ENCODE measurements around the gene IRX4. TPM values are rescaled to one million over a fixed set of nuclear protein-coding genes. Genes with fewer than 3 reads are reported as not detected.

IRX4 gene
- total and polyA plus RNA-seq, 2 donors, result 0.07 TPM; not detected in 1

DNA sequence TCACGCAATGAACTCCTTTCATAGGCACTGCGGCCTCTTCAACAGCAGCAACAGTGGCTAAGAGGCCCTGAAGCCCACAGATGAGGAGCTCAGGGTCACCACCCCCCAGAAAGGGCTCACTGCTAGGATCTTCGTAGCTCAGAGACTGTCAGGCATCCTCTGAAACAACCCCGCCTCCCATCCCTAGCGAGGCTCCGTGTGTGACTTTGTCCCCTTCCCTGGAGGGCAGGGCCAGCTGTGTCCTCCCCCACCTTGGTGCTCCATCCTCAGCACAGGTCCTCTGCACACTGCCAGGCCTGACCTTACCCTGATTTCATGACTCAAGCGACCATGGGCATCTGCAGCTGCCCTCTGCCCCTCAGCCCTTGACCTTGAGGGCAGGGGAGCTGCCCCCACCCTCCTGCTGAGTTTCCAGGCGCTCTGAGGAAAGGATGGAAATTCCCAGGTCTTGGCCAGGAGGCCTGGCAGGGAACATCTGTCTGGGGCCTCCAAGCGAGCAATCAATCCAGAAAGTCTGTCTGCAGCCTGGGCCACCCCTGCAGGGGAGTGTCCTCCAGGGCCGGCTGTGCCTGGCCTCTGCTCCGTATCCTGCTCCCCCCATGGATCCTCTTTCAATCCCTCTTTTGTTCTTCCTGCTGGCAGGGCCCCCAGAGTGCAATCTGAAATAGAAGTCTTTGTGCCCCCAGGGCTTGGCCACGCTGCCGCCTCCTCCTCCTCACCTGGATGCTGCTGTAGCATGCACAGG, 6.8 kb upstream of the IRX4 start:
- H3K36me3 ChIP-seq (ENCODE audit: control insufficient read depth in 2 of 2, insufficient read depth in 2 of 2, low read length in 1 of 2), result no peaks in the 10 kb centered on the region
- no peaks in the 10 kb centered on the region for H3K9me3 ChIP-seq (ENCODE audit: control insufficient read depth in 2 of 2, insufficient read depth in 1 of 2, low read length in 1 of 2)
- H3K4me1 ChIP-seq (ENCODE audit: control insufficient read depth in 2 of 2, insufficient read depth in 2 of 2, low read length in 2 of 2), result no peaks in the 10 kb centered on the region
- H3K4me3 ChIP-seq (ENCODE audit: low read length in 2 of 2), result no peak overlapping the region
- H3K27me3 ChIP-seq (ENCODE audit: control insufficient read depth in 2 of 2, insufficient read depth in 1 of 2, low read length in 1 of 2), result peaks cover 50 to 71% of the 10 kb centered on the region in 2 donors
- no peak overlapping the region for H3K27ac ChIP-seq (ENCODE audit: low read depth in 1 of 2, low read length in 1 of 2)
- 75% methylated on average over 13 of the region's 13 CpGs for WGBS
- DNase-seq (ENCODE audit: low read depth in 6 of 9, low spot score in 9 of 9), result no peak

DNA sequence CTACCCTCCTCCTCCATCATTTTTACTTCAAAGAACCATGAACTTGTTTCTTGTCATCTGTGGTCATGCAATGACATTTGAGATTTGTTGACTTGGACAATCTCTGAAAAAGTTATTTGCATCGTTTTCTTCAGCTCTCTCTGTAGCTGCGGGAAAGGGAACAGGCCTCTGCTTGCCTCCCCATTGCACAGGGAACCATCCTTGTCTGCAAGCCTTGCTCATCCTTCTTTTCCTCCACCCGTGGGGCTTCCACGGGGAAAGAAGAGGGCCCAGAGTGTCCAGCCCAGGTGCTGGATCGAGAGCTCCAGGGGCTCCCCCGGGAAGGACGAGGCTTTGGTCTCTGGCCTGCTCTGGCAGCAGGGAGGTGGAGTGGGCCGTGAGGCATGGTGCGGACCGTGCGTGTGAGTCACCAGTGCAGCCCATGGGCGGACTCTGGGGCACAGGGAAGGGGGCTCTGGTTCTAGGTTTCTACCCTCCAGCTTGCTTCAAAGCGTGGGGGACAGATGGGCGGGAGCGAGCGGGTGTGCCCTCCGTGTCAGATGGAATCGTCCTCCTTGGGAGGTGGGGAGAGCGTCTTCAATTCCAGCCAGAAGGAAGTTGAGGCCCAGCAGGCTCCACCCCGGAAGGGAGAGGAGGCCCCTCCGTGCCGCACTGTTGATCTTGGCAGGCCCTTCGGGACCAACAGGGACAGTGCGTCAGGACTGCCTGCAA, 6.0 kb upstream of the IRX4 start:
- H3K27me3 ChIP-seq (ENCODE audit: control insufficient read depth in 2 of 2, insufficient read depth in 1 of 2, low read length in 1 of 2), result peaks cover 58 to 79% of the 10 kb centered on the region in 2 donors
- no peak overlapping the region for H3K27ac ChIP-seq (ENCODE audit: low read depth in 1 of 2, low read length in 1 of 2)
- H3K4me1 ChIP-seq (ENCODE audit: control insufficient read depth in 2 of 2, insufficient read depth in 2 of 2, low read length in 2 of 2), result no peaks in the 10 kb centered on the region
- no peak overlapping the region for H3K4me3 ChIP-seq (ENCODE audit: low read length in 2 of 2)
- H3K36me3 ChIP-seq (ENCODE audit: control insufficient read depth in 2 of 2, insufficient read depth in 2 of 2, low read length in 1 of 2), result no peaks in the 10 kb centered on the region
- 74% methylated on average over 24 of the region's 24 CpGs for WGBS
- DNase-seq (ENCODE audit: low read depth in 6 of 9, low spot score in 9 of 9), result no peak
- no peaks in the 10 kb centered on the region for H3K9me3 ChIP-seq (ENCODE audit: control insufficient read depth in 2 of 2, insufficient read depth in 1 of 2, low read length in 1 of 2)

GRCh38 chr5:1887588-1888360, 5.0 kb upstream of the IRX4 start:
- H3K36me3 ChIP-seq (ENCODE audit: control insufficient read depth in 2 of 2, insufficient read depth in 2 of 2, low read length in 1 of 2), result no peaks in the 10 kb centered on the region
- DNase-seq (ENCODE audit: low read depth in 6 of 9, low spot score in 9 of 9), result no peak

GRCh38 chr5:1886846-1887587, 4.3 kb upstream of the IRX4 start:
- H3K27ac ChIP-seq (ENCODE audit: low read depth in 1 of 2, low read length in 1 of 2), result no peak overlapping the region
- H3K4me3 ChIP-seq (ENCODE audit: low read length in 2 of 2), result no peak overlapping the region
- peaks cover 0 to 1% of the 10 kb centered on the region in 2 donors for H3K9me3 ChIP-seq (ENCODE audit: control insufficient read depth in 2 of 2, insufficient read depth in 1 of 2, low read length in 1 of 2)
- peaks cover 75 to 87% of the 10 kb centered on the region in 2 donors for H3K27me3 ChIP-seq (ENCODE audit: control insufficient read depth in 2 of 2, insufficient read depth in 1 of 2, low read length in 1 of 2)
- no peaks in the 10 kb centered on the region for H3K36me3 ChIP-seq (ENCODE audit: control insufficient read depth in 2 of 2, insufficient read depth in 2 of 2, low read length in 1 of 2)
- DNase-seq (ENCODE audit: low read depth in 6 of 9, low spot score in 9 of 9), result no peak
- 3% methylated on average over 99 of the region's 102 CpGs for WGBS
- no peaks in the 10 kb centered on the region for H3K4me1 ChIP-seq (ENCODE audit: control insufficient read depth in 2 of 2, insufficient read depth in 2 of 2, low read length in 2 of 2)

More at GRCh38 chr5:1887588-1888360, 5.0 kb upstream of the IRX4 start:
- Histone ChIP-seq H3K4me1 (ENCODE audit: control insufficient read depth in 2 of 2, insufficient read depth in 2 of 2, low read length in 2 of 2) (no peaks in the 10 kb centered on the region), H3K27ac (ENCODE audit: low read depth in 1 of 2, low read length in 1 of 2) (no peak overlapping the region), H3K4me3 (ENCODE audit: low read length in 2 of 2) (no peak overlapping the region), H3K27me3 (ENCODE audit: control insufficient read depth in 2 of 2, insufficient read depth in 1 of 2, low read length in 1 of 2) (peaks cover 67 to 87% of the 10 kb centered on the region in 2 donors), H3K9me3 (ENCODE audit: control insufficient read depth in 2 of 2, insufficient read depth in 1 of 2, low read length in 1 of 2) (peaks cover 0 to 1% of the 10 kb centered on the region in 2 donors)
- WGBS, result 13% methylated on average over 30 of the region's 31 CpGs

DNA sequence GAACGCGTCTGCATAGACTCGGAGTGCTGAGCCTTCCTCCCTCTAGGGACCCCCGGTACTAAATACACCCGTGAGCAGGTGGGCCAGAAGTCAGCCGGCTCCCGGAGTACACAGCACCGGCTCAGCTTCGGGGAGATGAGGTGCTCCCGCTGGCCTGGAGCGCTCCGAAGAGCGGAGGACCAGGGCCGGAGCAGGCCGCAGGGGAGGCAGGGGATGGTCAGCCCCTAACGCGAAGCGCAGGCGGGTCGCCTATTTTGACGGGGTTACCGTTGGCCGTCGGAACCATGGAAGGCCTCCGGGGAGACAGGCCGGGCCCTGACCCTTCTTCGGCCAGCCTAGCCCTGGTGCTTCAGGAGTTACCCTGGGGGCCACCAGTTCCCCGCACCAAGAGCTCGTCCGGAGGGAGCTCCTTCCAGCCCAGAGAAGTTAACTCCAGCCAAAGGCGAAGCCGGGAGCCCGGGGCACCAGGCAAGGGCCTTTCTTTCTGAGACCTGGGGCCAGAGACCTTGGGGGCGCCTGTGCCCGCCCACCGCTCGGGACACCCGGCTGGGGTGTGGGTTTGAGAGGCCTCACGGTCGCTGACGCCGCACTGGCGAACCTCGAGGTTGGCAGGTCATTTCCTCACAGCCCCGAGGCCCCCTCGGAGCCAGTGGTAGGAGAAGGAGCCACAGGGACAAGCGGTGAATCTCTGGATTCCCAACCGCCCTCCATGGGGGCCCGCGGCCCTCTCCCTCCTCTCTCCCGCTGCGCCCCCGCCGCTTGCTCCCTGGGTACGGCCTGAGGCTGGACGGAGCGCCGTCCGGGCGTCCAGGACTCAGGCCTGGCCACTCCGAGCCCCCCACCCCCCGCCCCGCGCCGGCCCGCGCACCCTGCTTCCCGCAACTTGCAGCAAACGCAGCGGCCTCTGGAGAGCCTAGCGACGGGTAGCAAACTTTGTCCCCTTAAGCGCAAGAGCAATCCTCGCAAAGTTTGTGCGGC, 3.4 kb upstream of the IRX4 start:
- Histone ChIP-seq H3K27me3 (ENCODE audit: control insufficient read depth in 2 of 2, insufficient read depth in 1 of 2, low read length in 1 of 2) (peaks cover 81 to 91% of the 10 kb centered on the region in 2 donors), H3K36me3 (ENCODE audit: control insufficient read depth in 2 of 2, insufficient read depth in 2 of 2, low read length in 1 of 2) (no peaks in the 10 kb centered on the region), H3K4me3 (ENCODE audit: low read length in 2 of 2) (no peak overlapping the region), H3K4me1 (ENCODE audit: control insufficient read depth in 2 of 2, insufficient read depth in 2 of 2, low read length in 2 of 2) (no peaks in the 10 kb centered on the region), H3K9me3 (ENCODE audit: control insufficient read depth in 2 of 2, insufficient read depth in 1 of 2, low read length in 1 of 2) (peaks cover 0 to 1% of the 10 kb centered on the region in 2 donors), H3K27ac (ENCODE audit: low read depth in 1 of 2, low read length in 1 of 2) (no peak overlapping the region)
- DNase-seq (ENCODE audit: low read depth in 6 of 9, low spot score in 9 of 9), result no peak
- 4% methylated on average over 75 of the region's 75 CpGs for WGBS

- no peak for DNase-seq (ENCODE audit: low read depth in 6 of 9, low spot score in 9 of 9)
- Histone ChIP-seq H3K27ac (ENCODE audit: low read depth in 1 of 2, low read length in 1 of 2) (no peak overlapping the region), H3K4me3 (ENCODE audit: low read length in 2 of 2) (no peak overlapping the region), H3K36me3 (ENCODE audit: control insufficient read depth in 2 of 2, insufficient read depth in 2 of 2, low read length in 1 of 2) (no peaks in the 10 kb centered on the region), H3K9me3 (ENCODE audit: control insufficient read depth in 2 of 2, insufficient read depth in 1 of 2, low read length in 1 of 2) (peaks cover 0 to 1% of the 10 kb centered on the region in 2 donors), H3K4me1 (ENCODE audit: control insufficient read depth in 2 of 2, insufficient read depth in 2 of 2, low read length in 2 of 2) (no peaks in the 10 kb centered on the region), H3K27me3 (ENCODE audit: control insufficient read depth in 2 of 2, insufficient read depth in 1 of 2, low read length in 1 of 2) (peaks cover 85 to 97% of the 10 kb centered on the region in 2 donors)
- 4% methylated on average over 19 of the region's 19 CpGs for WGBS
These were observed 2.7 kb upstream of the IRX4 start for GRCh38 chr5:1885404-1885755.

GRCh38 chr5:1884678-1885403, 2.1 kb upstream of the IRX4 start:
- H3K4me3 ChIP-seq (ENCODE audit: low read length in 2 of 2), result no peak overlapping the region
- no peak overlapping the region for H3K27ac ChIP-seq (ENCODE audit: low read depth in 1 of 2, low read length in 1 of 2)
- DNase-seq (ENCODE audit: low read depth in 6 of 9, low spot score in 9 of 9), result no peak
- H3K4me1 ChIP-seq (ENCODE audit: control insufficient read depth in 2 of 2, insufficient read depth in 2 of 2, low read length in 2 of 2), result no peaks in the 10 kb centered on the region
- peaks cover 90 to 97% of the 10 kb centered on the region in 2 donors for H3K27me3 ChIP-seq (ENCODE audit: control insufficient read depth in 2 of 2, insufficient read depth in 1 of 2, low read length in 1 of 2)
- peaks cover 0 to 1% of the 10 kb centered on the region in 2 donors for H3K9me3 ChIP-seq (ENCODE audit: control insufficient read depth in 2 of 2, insufficient read depth in 1 of 2, low read length in 1 of 2)
- no peaks in the 10 kb centered on the region for H3K36me3 ChIP-seq (ENCODE audit: control insufficient read depth in 2 of 2, insufficient read depth in 2 of 2, low read length in 1 of 2)
- WGBS, result 6% methylated on average over 24 of the region's 24 CpGs
